GM23338 (cell line): ENCODE data around the gene SC5D. TPM values are rescaled to one million over a fixed set of nuclear protein-coding genes. Genes with fewer than 3 reads are reported as not detected.

Experiments used
- ATAC-seq: fragments of 200-7000 bp; cut with Tn5 transposase; 3 replicates; pipeline ENCODE4 v1.9.1; 2020
- DNase-seq: peaks from one replicate; pipeline ENCODE4 v3.0.0-alpha.2; 2015; ENCODE audit warnings: low spot score
- H2AFZ ChIP-seq: fragments of 200-600 bp; sonication (generic); 2 replicates; pipeline ENCODE4 v1.8.0; 2016; ENCODE audit warnings: antibody characterized with exemption, mild to moderate bottlenecking, moderate library complexity
- H3F3A ChIP-seq: fragments of 200-600 bp; sonication (generic); replicated peaks from 2 replicates; pipeline ENCODE4 v1.8.0; 2017; ENCODE audit warnings: antibody characterized with exemption, mixed run types, low read depth
- H3K27ac ChIP-seq: fragments of 200-600 bp; sonication (generic); 2 replicates; pipeline ENCODE4 v1.6.1; 2016; ENCODE audit warnings: low read depth
- H3K27me3 ChIP-seq: fragments of 200-600 bp; sonication (generic); 2 replicates; pipeline ENCODE4 v1.8.0; 2016; ENCODE audit warnings: mild to moderate bottlenecking, mixed run types, moderate library complexity; ENCODE audit not compliant: insufficient read depth
- H3K36me3 ChIP-seq: fragments of 200-600 bp; sonication (generic); 2 replicates; pipeline ENCODE4 v1.8.0; 2016; ENCODE audit warnings: mild to moderate bottlenecking; ENCODE audit not compliant: insufficient read depth
- H3K4me1 ChIP-seq: fragments of 200-600 bp; sonication (generic); 2 replicates; pipeline ENCODE4 v1.8.0; 2016; ENCODE audit warnings: mild to moderate bottlenecking, moderate library complexity; ENCODE audit not compliant: insufficient read depth
- H3K4me2 ChIP-seq: fragments of 200-600 bp; sonication (generic); 2 replicates; pipeline ENCODE4 v1.7.1; 2017; ENCODE audit warnings: mixed run types
- H3K4me3 ChIP-seq: fragments of 200-600 bp; sonication (generic); 2 replicates; pipeline ENCODE4 v1.6.1; 2016; ENCODE audit warnings: mixed run types
- H3K79me2 ChIP-seq: fragments of 200-600 bp; sonication (generic); replicated peaks from 2 replicates; pipeline ENCODE4 v1.8.0; 2017; ENCODE audit warnings: mild to moderate bottlenecking; ENCODE audit not compliant: insufficient read depth
- H3K9me2 ChIP-seq: fragments of 200-600 bp; sonication (generic); 2 replicates; pipeline ENCODE4 v1.8.0; 2017; ENCODE audit not compliant: insufficient read depth
- H4K20me1 ChIP-seq: fragments of 200-600 bp; sonication (generic); replicated peaks from 2 replicates; pipeline ENCODE4 v1.8.0; 2017; ENCODE audit warnings: mild to moderate bottlenecking; ENCODE audit not compliant: insufficient read depth
- H3K27ac Mint-ChIP-seq: 2 replicates; pipeline ENCODE4 v1.8.0; 2020; ENCODE audit warnings: inconsistent platforms, mild to moderate bottlenecking, moderate library complexity, mixed read lengths
- H3K27me3 Mint-ChIP-seq: 3 replicates; pipeline ENCODE4 v1.8.0; 2022; ENCODE audit warnings: low read depth, mild to moderate bottlenecking, moderate library complexity, mixed read lengths, inconsistent platforms; ENCODE audit not compliant: insufficient read depth, poor library complexity
- H3K36me3 Mint-ChIP-seq: 3 replicates; pipeline ENCODE4 v1.8.0; 2021; ENCODE audit warnings: low read depth, mild to moderate bottlenecking, inconsistent platforms, moderate library complexity, mixed read lengths
- H3K4me1 Mint-ChIP-seq: 3 replicates; pipeline ENCODE4 v1.8.0; 2020; ENCODE audit warnings: mild to moderate bottlenecking, inconsistent platforms, mixed read lengths
- H3K4me3 Mint-ChIP-seq: 3 replicates; pipeline ENCODE4 v1.8.0; 2021; ENCODE audit warnings: moderate library complexity, mild to moderate bottlenecking, inconsistent platforms, mixed read lengths
- H3K9me3 Mint-ChIP-seq: 3 replicates; pipeline ENCODE4 v1.8.0; 2020; ENCODE audit warnings: moderate library complexity, mild to moderate bottlenecking, inconsistent platforms, mixed read lengths
- CREB1 ChIP-seq: fragments of 250-450 bp; sonication (Bioruptor Pico); IDR thresholded peaks from 2 replicates; pipeline ENCODE4 v1.5.0; 2020; ENCODE audit warnings: low read depth, mild to moderate bottlenecking, moderate library complexity
- EZH2 ChIP-seq: fragments of 200-600 bp; sonication (generic); IDR thresholded peaks from one replicate; pipeline ENCODE4 v1.8.0; 2017; ENCODE audit warnings: antibody characterized with exemption, mild to moderate bottlenecking, low read depth; ENCODE audit not compliant: unreplicated experiment
- EZH2phosphoT487 ChIP-seq: fragments of 200-600 bp; sonication (generic); IDR thresholded peaks from one replicate; pipeline ENCODE4 v1.8.1; 2018; ENCODE audit warnings: antibody characterized with exemption; ENCODE audit not compliant: unreplicated experiment
- NANOG ChIP-seq: IDR thresholded peaks from 2 replicates; pipeline ENCODE4 v1.6.1; 2016; ENCODE audit warnings: antibody characterized with exemption, borderline replicate concordance
- POLR2AphosphoS5 ChIP-seq: IDR thresholded peaks from 2 replicates; pipeline ENCODE4 v1.6.1; 2016; ENCODE audit warnings: antibody characterized with exemption, low read depth
- STAT1 ChIP-seq: IDR thresholded peaks from one replicate; pipeline ENCODE4 v1.6.1; 2016; ENCODE audit warnings: antibody characterized with exemption; ENCODE audit not compliant: unreplicated experiment
- ZNF114 ChIP-seq: fragments of 250-450 bp; sonication (Bioruptor Pico); IDR thresholded peaks from 2 replicates; pipeline ENCODE4 v1.5.0; 2020; ENCODE audit warnings: mild to moderate bottlenecking, moderate library complexity
- ZNF331 ChIP-seq: fragments of 250-450 bp; sonication (Bioruptor Pico); IDR thresholded peaks from 2 replicates; pipeline ENCODE4 v1.5.0; 2020; ENCODE audit warnings: low read depth, mild to moderate bottlenecking, moderate library complexity
- polyA plus RNA-seq: library from polyadenylated mRNA; unstranded; fragments of >200 nt; fragmentation: Nextera tagmentation; extraction: Ambion mirVana; gene quantifications from 2 replicates; pipeline ENCODE4 v1.2.1, GENCODE V29; 2016
- total RNA-seq: library from RNA; depleted of rRNA; stranded (reverse); fragments of >200 nt; shearing (Covaris generic); gene quantifications from 2 replicates; pipeline ENCODE4 v1.2.3, GENCODE V29; 2014
- TF ChIP-seq, protein P1 (sequence below), 2 experiments: fragments of 200-600 bp in 1 of 2; sonication (generic) in 1 of 2; conservative IDR thresholded peaks; 2 replicates each; pipeline versions ENCODE4 v1.5.1 to v1.6.1; 2016 to 2017; ENCODE audit warnings: antibody characterized with exemption in 2 of 2, low read depth in 2 of 2, mild to moderate bottlenecking in 2 of 2, moderate library complexity in 1 of 2
- TF ChIP-seq, protein P2 (sequence below): IDR thresholded peaks from one replicate; pipeline ENCODE4 v1.6.1; 2018; ENCODE audit warnings: antibody characterized with exemption; ENCODE audit not compliant: unreplicated experiment

Gene SC5D
- total and polyA plus RNA-seq, 2 experiments from 2014 or later = 79.0 to 138 TPM

DNA sequence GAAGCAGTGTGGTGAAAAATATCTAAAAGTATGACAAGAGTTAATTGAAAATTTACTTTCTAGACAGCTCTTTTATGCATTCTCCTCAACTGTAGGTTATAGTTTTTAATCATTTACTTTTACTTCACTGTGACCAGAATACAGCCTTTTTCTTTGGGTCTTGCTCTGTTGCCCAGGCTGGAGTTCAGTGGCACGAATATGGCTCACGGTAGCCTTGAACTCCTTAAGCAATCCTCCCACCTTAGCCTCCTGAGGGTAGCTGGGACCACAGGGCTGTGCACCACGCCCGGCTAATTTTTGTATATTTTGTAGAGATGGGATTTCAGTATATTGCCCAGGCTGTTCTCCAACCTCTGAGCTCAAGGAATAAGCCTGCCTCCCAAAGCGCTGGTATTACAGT lies 5.3 kb downstream of the SC5D start (continued):
- TF ChIP-seq ZNF114 (CRISPR knock-in tag) = no peak
- TF ChIP-seq ZNF331 (CRISPR knock-in tag) = no peak
- TF ChIP-seq, protein P1, sequence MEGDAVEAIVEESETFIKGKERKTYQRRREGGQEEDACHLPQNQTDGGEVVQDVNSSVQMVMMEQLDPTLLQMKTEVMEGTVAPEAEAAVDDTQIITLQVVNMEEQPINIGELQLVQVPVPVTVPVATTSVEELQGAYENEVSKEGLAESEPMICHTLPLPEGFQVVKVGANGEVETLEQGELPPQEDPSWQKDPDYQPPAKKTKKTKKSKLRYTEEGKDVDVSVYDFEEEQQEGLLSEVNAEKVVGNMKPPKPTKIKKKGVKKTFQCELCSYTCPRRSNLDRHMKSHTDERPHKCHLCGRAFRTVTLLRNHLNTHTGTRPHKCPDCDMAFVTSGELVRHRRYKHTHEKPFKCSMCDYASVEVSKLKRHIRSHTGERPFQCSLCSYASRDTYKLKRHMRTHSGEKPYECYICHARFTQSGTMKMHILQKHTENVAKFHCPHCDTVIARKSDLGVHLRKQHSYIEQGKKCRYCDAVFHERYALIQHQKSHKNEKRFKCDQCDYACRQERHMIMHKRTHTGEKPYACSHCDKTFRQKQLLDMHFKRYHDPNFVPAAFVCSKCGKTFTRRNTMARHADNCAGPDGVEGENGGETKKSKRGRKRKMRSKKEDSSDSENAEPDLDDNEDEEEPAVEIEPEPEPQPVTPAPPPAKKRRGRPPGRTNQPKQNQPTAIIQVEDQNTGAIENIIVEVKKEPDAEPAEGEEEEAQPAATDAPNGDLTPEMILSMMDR (conservative IDR thresholded peaks at IDR 0.05; ENCODE audit: low read depth in 2 of 2) = no peak
- no peak for TF ChIP-seq EZH2phosphoT487
- no peak for TF ChIP-seq EZH2
- TF ChIP-seq POLR2AphosphoS5 = no peak
- TF ChIP-seq, protein P2, sequence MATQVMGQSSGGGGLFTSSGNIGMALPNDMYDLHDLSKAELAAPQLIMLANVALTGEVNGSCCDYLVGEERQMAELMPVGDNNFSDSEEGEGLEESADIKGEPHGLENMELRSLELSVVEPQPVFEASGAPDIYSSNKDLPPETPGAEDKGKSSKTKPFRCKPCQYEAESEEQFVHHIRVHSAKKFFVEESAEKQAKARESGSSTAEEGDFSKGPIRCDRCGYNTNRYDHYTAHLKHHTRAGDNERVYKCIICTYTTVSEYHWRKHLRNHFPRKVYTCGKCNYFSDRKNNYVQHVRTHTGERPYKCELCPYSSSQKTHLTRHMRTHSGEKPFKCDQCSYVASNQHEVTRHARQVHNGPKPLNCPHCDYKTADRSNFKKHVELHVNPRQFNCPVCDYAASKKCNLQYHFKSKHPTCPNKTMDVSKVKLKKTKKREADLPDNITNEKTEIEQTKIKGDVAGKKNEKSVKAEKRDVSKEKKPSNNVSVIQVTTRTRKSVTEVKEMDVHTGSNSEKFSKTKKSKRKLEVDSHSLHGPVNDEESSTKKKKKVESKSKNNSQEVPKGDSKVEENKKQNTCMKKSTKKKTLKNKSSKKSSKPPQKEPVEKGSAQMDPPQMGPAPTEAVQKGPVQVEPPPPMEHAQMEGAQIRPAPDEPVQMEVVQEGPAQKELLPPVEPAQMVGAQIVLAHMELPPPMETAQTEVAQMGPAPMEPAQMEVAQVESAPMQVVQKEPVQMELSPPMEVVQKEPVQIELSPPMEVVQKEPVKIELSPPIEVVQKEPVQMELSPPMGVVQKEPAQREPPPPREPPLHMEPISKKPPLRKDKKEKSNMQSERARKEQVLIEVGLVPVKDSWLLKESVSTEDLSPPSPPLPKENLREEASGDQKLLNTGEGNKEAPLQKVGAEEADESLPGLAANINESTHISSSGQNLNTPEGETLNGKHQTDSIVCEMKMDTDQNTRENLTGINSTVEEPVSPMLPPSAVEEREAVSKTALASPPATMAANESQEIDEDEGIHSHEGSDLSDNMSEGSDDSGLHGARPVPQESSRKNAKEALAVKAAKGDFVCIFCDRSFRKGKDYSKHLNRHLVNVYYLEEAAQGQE = no peak
- TF ChIP-seq NANOG = no peak
- no peak for TF ChIP-seq CREB1 (CRISPR knock-in tag)

DNA sequence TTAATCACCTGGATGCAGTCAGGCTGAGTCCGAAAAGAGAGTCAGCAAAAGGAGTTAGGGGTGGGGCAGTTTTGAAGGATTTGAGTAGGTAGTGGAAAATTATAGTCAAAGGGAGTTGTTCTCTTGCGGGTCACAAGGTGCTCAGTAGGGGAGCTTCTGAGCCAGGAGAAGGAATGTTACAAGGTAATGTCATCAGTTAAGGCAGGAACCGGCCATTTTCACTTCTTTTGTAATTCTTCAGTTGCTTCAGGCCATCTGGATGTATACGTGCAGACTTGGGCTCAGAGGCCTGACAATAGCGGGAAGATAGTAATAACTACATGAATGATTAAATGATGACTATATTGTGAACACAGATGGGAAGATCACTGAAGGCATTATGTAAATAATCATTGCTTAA lies 6.2 kb downstream of the SC5D start:
- Histone ChIP-seq H3K27me3 (no peaks in the 10 kb centered on the region), H3K9me2 (no peaks in the 10 kb centered on the region), H3K4me3 (0 out of 2 replicates have a peak overlapping the region, but pooled peaks have one; percentile 4), H3F3A (0 out of 2 replicates have a peak, but pooled peaks cover 3% of the 10 kb centered on the region), H3K36me3 (peaks cover 5% of the 10 kb centered on the region; the same call in 1 of the 2 replicates), H3K4me1 (peaks cover 63% of the 10 kb centered on the region), H4K20me1 (peaks cover 4% of the 10 kb centered on the region; the same call in 1 of the 2 replicates), H3K4me2 (peak overlapping the region; percentile 80), H3K79me2 (peaks cover 100% of the 10 kb centered on the region), H2AFZ (no peak overlapping the region), H3K27ac (peak overlapping the region; percentile 14; the same call in 1 of the 2 replicates)
- DNase-seq (peak; percentile 60), ATAC-seq (peak; percentile 35)
- Mint-ChIP-seq H3K4me1 (peaks cover 66% of the 10 kb centered on the region), H3K9me3 (no peaks in the 10 kb centered on the region), H3K27ac (peak overlapping the region; percentile 93), H3K36me3 (peaks cover 11% of the 10 kb centered on the region), H3K27me3 (peaks cover 6% of the 10 kb centered on the region), H3K4me3 (peak overlapping the region; percentile 34)
- TF ChIP-seq, protein P1 (conservative IDR thresholded peaks at IDR 0.05; ENCODE audit: low read depth in 2 of 2) = no peak
- TF ChIP-seq ZNF331 (CRISPR knock-in tag) (no peak), STAT1 (no peak)
